C4-2B (cell line): ENCODE measurements around the gene GMEB2.
"Not testable (repeated sequence)": the region's sequence is repeated elsewhere in the genome, so short reads cannot be mapped to it uniquely, and the experiment has no call there.

Experiments
- H3K27ac ChIP-seq: fragments of 450-650 bp; 2 replicates; pipeline ENCODE4 v1.5.1; 2017
- ZFX ChIP-seq: fragments of 450-650 bp; IDR thresholded peaks from 2 replicates; pipeline ENCODE4 v1.6.1; 2017
- TF ChIP-seq, protein P1 (sequence below): fragments of 450-650 bp; conservative IDR thresholded peaks from 2 replicates; pipeline ENCODE4 v1.5.1; 2017; ENCODE audit warnings: mild to moderate bottlenecking

Gene GMEB2, protein sequence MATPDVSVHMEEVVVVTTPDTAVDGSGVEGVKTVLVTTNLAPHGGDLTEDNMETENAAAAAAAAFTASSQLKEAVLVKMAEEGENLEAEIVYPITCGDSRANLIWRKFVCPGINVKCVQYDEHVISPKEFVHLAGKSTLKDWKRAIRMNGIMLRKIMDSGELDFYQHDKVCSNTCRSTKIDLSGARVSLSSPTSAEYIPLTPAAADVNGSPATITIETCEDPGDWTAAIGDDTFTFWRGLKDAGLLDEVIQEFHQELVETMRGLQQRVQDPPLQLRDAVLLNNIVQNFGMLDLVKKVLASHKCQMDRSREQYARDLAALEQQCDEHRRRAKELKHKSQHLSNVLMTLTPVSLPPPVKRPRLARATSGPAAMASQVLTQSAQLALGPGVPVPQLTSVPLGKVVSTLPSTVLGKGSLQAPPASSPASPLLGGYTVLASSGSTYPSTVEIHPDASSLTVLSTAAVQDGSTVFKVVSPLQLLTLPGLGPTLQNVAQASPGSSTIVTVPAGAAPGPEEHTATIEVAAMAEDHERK

DNA sequence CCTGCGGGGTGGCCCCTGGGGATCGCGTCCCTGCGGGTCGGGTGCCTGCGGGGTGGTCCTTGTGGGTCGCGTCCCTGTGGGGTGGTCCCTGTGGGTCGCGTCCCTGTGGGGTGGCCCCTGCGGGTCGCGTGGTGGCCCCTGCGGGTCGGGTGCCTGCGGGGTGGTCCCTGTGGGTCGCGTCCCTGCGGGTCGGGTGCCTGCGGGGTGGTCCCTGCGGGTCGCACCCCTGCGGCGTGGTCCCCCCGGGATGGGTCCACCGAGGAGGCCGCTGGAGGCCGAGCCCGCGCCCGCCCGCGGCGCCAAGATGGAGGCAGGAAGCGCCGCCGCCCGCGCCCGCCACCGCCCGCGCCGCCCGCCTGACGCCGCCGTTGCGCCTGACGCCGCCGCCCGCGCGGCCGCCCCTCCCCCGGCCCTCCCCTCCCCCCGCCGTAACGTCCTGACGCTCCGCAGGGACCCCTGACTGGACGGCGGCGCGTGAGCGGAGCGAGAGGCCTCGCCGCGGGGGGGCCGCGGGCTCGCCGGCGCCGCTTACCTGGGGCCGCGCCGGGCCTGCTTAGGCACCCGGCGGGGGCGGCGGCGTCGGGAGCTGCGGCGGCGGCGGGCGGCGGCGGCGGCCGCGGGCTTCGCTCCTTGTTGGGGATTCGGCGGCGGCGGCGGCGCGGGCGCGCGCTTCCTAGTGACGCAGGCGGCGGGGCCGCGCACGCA lies at the start of gene GMEB2:
Gene GMEB2 (minus strand): TSS at position 678 of the 705 bp plus-strand sequence. CDS start 7,704 bp downstream, outside the sequence.
- H3K27ac ChIP-seq = peak within 1 kb of the TSS; percentile 99
- no peak for TF ChIP-seq ZFX
- TF ChIP-seq, protein P1, sequence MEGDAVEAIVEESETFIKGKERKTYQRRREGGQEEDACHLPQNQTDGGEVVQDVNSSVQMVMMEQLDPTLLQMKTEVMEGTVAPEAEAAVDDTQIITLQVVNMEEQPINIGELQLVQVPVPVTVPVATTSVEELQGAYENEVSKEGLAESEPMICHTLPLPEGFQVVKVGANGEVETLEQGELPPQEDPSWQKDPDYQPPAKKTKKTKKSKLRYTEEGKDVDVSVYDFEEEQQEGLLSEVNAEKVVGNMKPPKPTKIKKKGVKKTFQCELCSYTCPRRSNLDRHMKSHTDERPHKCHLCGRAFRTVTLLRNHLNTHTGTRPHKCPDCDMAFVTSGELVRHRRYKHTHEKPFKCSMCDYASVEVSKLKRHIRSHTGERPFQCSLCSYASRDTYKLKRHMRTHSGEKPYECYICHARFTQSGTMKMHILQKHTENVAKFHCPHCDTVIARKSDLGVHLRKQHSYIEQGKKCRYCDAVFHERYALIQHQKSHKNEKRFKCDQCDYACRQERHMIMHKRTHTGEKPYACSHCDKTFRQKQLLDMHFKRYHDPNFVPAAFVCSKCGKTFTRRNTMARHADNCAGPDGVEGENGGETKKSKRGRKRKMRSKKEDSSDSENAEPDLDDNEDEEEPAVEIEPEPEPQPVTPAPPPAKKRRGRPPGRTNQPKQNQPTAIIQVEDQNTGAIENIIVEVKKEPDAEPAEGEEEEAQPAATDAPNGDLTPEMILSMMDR = no peak

DNA sequence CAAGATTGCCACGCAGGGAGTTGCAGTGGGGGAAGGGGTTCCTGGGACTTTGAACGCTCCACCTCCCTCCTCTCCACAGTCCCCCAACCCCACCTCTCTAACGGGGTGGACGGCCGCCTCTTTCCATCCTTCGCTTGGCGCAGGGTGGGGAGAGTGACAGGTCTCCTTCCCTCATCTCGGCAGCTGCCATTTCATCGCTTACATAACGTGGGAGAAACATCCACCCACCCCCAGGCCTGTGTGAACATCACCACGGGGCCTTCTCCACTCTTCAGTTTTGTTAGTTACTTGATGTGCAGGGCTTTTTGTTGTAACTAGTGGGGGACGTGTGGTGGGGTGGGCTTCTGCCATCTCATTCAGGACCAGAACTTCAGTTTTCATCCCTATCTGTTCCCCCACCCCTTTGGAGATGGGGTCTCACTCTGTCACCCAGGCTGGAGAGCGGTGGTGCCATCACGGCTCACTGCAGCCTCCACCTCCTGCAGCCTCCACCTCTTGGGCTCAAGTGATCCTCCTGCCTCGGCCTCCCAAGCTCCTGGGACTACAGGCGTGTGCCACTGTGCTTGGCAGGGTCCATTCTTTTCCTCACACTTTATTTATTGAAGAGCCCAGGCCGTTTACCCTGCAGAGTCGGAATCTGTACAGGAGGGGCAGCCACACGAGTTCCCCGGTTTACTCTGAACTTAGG lies 48.9 kb upstream of the GMEB2 start:
- TF ChIP-seq, protein P1 = no peak
- TF ChIP-seq ZFX = no peak
- H3K27ac ChIP-seq = no peak overlapping the region

DNA sequence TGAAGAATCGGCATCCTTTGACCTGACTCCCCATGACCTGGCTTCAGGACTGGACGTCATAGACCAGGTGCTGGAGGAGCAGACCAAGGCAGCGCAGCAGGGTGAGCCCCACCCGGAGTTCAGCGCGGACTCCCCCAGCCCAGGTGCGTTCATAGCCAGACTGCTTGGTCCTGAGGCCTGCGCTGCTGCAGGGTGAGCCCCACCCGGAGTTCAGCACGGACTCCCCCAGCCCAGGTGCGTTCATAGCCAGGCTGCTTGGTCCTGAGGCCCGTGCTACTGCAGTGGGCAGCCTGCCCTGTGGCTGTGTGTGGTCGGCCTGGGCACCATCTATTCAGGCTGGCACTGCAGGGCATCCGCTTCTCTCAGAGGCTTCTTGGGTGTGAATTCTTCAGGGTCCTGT lies 47.0 kb upstream of the GMEB2 start:
- H3K27ac ChIP-seq = no peak overlapping the region
- TF ChIP-seq ZFX = no peak
- TF ChIP-seq, protein P1 = no peak

DNA sequence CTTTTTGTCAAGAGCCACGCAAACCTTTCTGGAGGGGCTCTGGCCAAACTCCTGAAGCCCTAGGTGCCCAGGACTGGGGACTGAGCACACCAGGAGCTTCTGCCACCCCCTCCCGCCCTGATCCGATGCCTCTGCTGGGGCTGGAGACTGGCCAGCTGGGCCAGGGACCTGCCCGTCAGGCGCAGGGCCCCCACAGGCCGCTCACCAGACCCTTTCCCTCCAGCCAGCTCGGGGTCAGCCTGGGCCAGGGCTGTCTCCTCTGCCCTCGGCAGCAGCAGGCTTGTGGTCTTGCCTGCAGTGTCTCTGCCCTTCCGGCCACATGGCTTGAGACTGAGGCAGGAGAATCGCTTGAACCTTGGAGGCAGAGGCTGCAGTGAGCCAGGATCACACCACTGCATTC lies 45.8 kb upstream of the GMEB2 start:
- no peak overlapping the region for H3K27ac ChIP-seq

DNA sequence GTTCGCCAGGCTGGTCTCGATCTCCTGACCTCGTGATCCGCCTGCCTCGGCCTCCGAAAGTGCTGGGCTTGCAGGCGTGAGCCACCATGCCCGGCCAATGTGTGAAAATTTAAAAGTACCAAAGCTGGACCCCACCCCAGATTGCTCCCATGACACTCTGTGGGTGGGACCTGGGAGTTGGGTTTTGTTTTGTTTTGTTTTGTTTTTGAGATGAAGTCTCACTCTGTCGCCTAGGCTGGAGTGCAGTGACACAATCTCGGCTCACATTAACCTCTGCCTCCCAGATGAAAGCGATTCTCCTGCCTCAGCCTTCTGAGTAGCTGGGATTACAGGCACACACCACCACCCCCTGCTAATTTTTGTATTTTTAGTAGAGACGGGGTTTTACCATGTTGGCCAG lies 44.8 kb upstream of the GMEB2 start:
- H3K27ac ChIP-seq = not testable (repeated sequence)

More for the DNA sequence above, 45.8 kb upstream of the GMEB2 start:
- TF ChIP-seq, protein P1 = no peak
- TF ChIP-seq ZFX = no peak

DNA sequence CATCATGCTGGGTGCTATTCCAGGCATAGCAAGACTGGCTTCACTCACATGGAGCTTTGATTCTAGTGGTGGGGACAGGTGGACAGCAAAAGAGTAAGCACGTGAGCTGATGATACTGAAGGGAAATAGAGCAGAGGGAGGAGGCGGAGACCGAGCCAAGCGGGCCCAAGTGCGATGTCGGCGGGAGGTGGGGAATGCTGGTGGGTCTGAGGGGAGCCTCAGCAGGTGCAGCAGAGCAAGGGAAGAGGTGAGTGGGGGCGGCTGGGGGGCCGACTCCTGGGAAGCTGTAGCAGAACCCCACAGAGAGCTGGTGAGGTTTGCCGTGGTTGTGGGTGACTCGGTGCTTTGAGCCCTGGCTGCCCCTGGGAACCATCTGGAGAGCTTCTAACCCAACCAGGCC lies 41.5 kb upstream of the GMEB2 start:
- H3K27ac ChIP-seq = no peak overlapping the region
- no peak for TF ChIP-seq ZFX
- TF ChIP-seq, protein P1 = no peak

DNA sequence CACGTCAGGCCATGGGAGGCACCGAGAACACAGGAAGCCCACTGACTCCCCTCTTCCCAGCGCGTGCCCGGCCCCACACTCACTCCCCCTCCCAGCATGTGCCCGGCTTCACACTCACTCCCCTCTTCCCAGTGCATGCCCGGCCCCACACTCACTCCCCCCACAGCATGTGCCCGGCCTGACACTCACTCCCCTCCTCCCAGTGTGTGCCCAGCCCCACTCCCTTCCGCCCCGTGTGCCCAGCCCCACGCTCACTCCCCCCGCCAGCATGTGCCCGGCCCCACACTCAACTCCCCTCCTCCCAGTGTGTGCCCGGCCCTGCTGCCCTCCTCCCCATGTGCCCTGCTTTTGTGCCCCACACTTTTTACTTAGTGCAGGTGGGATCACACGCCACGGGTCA lies 41.0 kb upstream of the GMEB2 start:
- TF ChIP-seq, protein P1 = no peak
- TF ChIP-seq ZFX = no peak

More for the DNA sequence above, 41.0 kb upstream of the GMEB2 start:
- no peak overlapping the region for H3K27ac ChIP-seq
